GM21786 (cell line): Measurements from ENCODE around the gene GALNT2.
A peak's percentile ranks its signal among the peaks of the same experiment; 100 is the strongest.

ENCODE experiments used
- ATAC-seq: cut with Tn5 transposase; IDR thresholded peaks from one replicate; pipeline ENCODE4 v1.9.1; 2021; ENCODE audit not compliant: unreplicated experiment

GALNT2 gene

GRCh38 chr1:230286890-230287269, 219.8 kb downstream of the GALNT2 start:
- no peak for ATAC-seq

DNA sequence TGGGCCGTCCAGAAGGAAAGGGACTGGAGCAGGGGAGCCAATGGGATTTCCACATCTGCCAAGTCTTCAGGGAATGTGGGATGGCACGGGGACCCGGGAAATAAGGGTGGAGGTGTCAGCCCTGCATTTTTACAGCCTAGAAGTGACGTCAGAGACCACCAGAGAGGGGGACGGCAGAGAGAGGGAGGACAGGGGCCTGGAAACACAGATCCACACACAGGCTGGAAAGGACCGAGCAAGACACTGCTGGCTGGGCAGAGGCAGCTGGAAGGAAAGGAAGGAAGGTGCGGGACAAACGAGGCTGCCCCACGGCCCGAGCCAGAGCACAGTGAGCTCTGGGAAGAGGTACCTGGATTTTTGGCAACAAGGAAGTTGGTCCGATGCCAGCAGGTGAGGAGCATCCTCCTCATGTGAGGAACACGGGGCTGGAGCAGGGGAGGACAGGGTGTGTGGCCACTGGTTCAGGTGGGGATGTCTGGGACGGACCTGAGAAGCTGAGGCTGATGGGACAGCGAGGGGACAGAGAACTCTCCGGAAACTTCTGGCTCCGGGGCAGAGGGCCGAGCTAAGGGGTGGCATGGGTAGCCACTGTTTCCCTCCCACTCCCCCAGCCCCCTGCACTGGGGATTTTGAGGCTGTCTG, 220.8 kb downstream of the GALNT2 start:
- no peak for ATAC-seq

- no peak for ATAC-seq
Measured at GRCh38 chr1:230288641-230289349, 221.8 kb downstream of the GALNT2 start.

- no peak for ATAC-seq
Measured at GRCh38 chr1:230289350-230289644, 222.3 kb downstream of the GALNT2 start.

DNA sequence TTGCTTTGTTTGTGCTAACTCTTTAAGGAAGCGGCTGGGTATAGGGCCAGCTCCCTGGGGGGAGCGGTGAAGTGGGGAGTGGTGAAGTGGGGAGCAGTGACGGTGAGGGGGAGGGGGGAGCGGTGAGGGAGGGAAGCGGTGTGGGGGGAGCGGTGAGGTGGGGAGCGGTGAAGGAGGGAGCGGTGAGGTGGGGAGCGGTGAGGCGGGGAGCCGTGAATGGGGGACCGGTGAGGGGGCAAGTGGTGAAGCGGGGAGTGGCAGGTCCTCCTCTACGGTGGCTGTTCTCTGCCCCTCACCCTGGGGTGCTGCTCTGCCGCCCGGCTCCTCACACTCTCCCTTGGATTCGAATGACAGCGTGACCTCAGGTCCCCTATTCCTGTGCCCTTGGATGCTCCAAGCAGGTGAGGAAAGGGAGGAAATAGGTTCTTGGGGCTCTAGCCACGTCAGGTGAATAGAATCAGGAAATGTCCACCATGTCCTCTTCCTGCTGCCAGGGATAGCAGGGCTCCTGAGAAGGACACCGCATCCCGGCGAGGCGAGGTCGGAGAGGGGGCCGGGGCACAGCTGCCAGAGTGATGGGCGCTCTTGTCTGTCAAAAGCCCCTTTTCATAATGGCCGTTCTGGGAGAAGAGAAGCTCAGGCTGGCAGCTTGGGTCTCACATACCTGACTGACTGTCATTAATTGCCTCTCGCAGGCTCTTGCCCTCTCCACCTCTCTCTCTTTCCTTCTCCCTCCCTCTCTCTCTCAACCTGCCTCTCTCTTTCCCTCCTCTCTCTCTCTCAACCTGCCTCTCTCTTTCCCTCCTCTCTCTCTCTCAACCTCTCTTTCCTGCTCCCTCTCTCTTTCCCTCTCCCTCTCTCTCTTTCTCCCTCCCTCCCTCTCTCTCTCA, 224.9 kb downstream of the GALNT2 start:
- no peak for ATAC-seq

DNA sequence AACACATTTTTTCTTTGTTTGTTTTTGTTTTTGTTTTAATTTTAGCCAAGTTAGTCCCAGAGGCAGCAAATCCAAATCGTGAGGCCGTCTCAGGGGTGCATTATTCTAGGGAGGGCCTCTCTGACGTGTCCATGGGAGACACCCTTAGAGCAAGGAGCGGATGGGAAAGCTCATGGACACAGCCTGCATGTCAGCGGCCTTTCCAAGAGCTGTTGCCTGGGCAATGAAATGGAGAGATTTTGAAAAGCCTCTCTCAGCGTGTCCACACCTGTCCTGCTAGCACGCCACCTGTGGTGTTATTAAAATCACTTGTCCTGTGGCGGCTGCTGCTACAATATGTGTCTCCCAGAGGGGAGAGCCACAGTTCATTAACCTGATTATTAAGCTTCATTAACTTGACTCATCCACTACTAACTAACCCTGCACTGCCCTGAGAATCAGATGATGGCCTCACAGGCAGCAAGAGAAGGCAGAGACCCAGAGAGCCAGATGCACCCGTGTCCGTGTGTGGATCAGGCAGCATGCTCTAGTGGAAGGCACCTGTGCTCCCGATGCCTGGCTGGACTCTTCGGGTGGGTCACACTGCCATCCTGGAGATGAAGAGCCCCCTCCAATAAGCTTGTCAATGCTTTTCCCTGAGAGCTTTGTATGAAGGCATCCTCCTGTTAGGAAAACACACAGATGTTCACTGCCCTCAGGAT, 225.8 kb downstream of the GALNT2 start:
- ATAC-seq, result no peak

GRCh38 chr1:230293390-230293700, 226.3 kb downstream of the GALNT2 start:
- ATAC-seq, result no peak

DNA sequence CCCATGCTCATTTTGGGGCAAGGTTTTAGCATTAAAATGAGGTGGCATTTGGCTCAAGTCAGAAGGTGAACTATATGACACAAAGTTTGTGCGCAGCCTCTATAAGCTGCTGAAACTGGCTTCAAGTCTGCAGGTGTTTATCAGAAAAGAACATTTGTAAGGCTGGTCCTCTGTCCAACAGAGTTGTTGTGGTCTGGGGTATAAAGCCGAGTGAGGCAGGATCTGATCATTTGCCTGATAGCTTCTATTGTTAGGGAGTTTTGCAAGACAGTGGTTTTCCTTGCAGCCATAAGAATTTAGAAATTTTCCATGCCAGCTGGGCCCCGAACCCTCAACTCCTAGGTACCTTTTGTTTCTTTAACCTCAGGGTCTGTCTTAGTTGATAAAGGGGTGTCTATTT, 228.3 kb downstream of the GALNT2 start:
- ATAC-seq, result no peak

GRCh38 chr1:230299191-230300006, 232.4 kb downstream of the GALNT2 start:
- ATAC-seq, result no peak

- no peak for ATAC-seq
Measured at GRCh38 chr1:230300322-230301301, 233.6 kb downstream of the GALNT2 start.

GRCh38 chr1:230301322-230301721, 234.3 kb downstream of the GALNT2 start:
- ATAC-seq, result no peak

GRCh38 chr1:230301822-230302221, 234.8 kb downstream of the GALNT2 start:
- ATAC-seq, result no peak

DNA sequence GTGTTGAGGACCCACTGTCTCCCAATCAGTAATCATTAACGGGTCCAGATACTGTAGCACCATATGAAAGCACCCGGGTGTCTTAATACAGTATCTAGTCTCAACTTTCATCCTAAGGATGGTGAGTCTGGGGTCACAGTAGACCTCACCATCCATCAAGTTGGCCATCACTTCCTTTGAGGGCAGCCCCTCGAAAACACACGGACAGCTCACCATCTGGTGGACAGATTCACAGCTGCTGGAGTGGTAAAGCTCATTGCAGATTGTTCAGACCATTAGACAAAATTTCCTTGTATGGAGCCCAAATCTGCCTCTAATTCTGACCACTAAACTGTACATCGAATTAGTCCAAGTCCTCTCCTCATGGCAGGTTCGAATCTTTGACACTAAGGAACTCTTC, 236.0 kb downstream of the GALNT2 start:
- ATAC-seq, result no peak

DNA sequence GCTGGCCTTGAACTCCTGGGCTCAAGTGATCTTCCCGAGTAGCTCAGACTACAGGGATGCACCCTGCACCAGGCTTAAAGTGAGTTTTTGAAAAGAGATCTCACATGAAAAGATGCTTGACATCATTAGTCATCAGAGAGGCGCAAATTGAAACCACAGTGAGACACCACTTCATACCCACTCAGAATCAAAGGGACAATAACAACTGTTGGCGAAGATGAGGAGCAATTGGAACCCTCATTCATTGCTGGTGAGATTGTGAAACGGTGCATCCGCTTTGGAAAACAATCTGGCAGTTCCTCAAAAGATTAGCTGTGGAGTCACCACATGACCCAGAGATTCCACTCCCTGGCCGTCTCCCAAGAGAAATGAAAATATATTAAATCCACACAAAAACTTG, 236.8 kb downstream of the GALNT2 start:
- no peak for ATAC-seq

DNA sequence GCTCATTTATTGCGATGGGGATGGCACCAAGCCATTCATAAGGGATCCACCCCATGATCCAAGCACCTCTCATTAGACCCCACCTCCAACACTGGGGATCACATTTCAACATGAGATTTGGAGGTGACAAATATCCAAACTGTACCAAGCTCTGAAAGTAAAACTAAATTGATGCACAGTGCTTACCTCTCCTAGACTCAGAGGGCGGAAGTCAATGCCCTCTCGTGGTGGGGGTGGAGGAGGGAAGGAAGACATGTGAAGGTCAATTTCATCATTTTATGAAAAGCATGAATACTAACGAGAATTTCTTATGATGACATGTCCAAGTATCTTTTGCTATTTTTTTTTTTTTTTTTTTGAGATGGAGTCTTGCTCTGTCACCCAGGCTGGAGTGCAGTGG, 239.1 kb downstream of the GALNT2 start:
- peak; percentile 63 for ATAC-seq

- ATAC-seq, result no peak
Measured at GRCh38 chr1:230307213-230307612, 240.2 kb downstream of the GALNT2 start.

DNA sequence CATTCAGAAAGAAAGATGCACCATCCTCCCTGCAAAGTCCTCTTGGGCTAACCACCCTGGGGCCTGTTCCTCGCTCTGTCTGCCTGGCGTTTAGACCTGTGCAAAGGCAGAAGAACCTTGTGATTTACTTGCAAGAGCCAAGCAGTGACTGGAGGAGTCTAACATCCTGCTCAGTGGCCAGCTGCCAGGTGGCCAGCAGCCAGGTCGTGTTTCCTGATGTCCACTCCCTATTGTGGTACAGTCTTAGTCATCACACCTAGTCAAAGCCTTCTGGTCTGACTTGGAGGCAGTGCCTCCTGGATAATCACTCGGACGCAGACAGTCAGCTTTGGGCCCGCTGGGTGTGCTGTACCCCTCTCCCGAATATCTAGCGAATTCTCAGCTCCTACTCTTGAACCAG, 241.0 kb downstream of the GALNT2 start:
- ATAC-seq, result no peak

DNA sequence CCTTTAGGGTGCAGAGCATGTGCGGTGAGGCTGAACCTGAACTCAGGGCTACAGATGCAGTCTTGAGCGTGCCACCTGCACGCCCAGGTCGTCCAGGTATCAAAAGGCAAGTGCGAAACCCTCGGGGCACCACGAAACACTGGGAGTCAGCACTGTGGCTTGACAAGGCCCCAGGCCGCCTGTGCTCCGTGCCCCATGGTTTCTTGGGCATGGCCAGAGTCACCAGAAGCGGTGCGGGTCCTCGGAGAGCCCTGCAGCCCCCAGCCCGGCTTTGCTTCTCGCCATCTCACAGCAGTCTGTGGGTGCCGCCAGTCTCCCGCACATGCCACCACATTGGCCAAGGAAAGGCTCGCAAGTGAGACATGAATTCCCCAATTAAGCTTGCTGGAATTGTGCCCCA, 241.8 kb downstream of the GALNT2 start:
- no peak for ATAC-seq

GRCh38 chr1:230309646-230310177, 242.7 kb downstream of the GALNT2 start:
- ATAC-seq, result no peak
